NAMALWA (cell line): ENCODE data around the gene ZNF763.
"Not testable (repeated sequence)": the region's sequence is repeated elsewhere in the genome, so short reads cannot be mapped to it uniquely, and the experiment has no call there.

ENCODE experiments used
- DNase-seq: peaks from one replicate; pipeline ENCODE4 v3.0.0-alpha.2; 2015; ENCODE audit warnings: low spot score

Gene ZNF763

GRCh38 chr19:11964858-11965645 is at the start of gene ZNF763:
ZNF763 (plus strand) TSS chr19:11965040; CDS start chr19:11965209, 169 bp downstream.
- peak; percentile 95 for DNase-seq

DNA sequence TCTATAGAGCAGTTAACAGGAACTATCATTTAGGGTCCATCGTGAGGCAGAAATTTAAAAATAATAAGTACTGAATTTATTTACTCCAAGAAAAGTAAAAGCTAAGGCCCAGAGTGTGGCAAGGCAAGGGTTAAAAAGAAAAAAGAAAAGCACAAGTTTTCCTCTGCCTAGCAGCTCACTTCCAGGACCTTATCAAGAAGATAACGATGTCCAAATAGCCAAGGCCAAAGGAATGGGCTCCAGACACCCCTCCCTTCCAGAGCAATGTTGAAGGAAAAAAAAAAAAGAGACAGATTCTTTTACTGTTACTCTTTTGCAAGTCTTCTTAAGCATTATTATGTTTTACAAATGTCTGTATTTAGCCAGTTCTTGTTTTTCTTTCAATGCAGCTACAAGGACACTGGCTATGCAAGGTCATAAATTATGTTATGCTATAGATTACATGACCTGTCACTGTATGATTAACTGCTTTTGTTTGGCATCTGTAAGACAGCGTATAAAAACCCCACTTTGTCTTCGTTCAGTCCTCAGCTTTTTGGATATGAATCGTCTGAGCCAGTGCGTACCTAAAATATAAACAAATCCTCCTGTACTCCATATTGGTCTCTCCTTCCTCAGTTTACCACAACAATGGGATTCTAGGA is 42.9 kb upstream of the ZNF763 start:
- no peak for DNase-seq

DNA sequence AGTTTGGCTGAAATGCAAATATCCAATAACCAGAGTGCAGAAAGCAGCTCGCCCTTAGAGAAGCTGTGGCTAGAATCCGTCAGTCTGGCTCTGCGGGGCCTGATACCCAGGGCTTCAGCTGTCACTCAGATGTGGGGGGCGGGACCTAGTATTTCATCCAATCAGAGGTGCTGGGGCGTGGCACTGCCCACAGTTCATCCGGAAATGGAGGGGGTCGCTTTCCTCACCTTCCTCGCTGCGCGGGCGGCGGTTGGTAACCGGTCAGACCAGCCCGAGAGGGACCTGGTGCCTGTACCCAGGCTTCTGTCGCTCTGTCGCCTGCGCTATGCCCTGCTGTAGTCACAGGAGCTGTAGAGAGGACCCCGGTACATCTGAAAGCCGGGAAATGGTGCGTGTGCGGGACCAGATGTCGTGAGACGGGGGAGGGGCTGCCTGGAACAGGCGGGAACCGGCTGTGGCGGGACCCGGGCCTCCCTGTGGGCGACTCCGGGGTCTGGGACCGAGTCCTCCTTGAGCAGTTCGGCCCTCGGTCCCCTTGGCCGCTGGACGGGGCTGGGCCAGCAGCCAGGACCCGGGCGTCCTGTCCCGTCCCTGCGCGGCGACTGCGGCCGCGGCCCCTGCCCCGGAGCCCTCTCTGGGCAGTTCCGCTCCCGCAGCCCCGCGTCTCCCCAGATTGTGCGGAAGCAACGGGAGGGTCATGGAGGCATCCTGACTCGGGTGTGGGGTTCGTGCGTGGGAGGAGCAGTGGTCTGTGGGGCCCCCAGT is 39.8 kb upstream of the ZNF763 start, which contains the start of gene ZNF700:
Gene ZNF700, plus strand, starts transcription at position 222 of the 765 bp plus-strand sequence. Its CDS starts 104 bp downstream, at position 326.
- peak; percentile 98 for DNase-seq

- DNase-seq = not testable (repeated sequence)
Observed at GRCh38 chr19:11925651-11926187, 39.1 kb upstream of the ZNF763 start.

DNA sequence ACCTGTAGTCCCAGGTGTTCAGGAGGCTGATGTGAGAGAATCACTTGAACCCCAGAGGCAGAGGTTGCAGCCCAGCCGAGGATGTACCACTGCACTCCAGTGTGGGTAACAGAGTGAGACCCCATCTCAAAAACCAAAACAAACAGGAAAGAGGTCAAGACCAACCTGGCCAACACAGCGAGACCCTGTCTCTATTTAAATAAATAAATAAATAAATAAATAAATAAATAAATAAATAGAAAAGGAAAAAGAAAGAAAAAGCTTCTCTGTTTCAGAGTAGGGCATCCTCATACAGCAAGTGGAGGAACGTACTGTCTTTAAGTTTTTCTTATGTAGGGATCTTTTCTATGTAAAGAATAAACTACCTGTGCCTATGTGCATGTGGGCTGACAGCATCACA is 37.6 kb upstream of the ZNF763 start:
- DNase-seq = no peak

- no peak for DNase-seq
Observed at GRCh38 chr19:11931051-11931450, 33.8 kb upstream of the ZNF763 start.

- DNase-seq = no peak
Observed at GRCh38 chr19:11931513-11931912, 33.3 kb upstream of the ZNF763 start.

- not testable (repeated sequence) for DNase-seq
Observed at GRCh38 chr19:11935829-11936228, 29.0 kb upstream of the ZNF763 start.

GRCh38 chr19:11938383-11938782 is 26.5 kb upstream of the ZNF763 start:
- not testable (repeated sequence) for DNase-seq

DNA sequence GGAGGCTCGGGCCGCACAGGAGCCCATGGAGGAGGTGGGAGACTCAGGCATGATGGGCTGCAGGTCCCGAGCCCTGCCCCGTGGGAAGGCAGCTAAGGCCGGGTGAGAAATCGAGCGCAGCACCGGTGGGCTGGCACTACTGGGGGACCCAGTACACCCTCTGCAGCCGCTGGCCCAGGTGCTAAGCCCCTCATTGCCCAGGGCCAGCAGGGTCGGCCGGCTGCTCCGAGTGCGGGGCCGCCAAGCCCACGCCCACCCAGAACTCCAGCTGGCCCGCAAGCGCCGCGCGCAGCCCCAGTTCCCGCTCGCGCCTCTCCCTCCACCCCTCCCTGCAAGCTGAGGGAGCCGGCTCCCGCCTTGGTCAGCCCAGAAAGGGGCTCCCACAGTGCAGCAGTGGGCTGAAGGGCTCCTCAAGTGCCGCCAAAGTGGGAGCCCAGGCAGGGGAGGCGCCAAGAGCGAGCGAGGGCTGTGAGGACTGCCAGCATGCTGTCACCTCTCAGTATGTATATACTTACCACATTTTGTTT is 23.4 kb upstream of the ZNF763 start:
- DNase-seq = not testable (repeated sequence)

- no peak for DNase-seq
Observed at GRCh38 chr19:11942008-11942842, 22.6 kb upstream of the ZNF763 start.

GRCh38 chr19:11942843-11943108 is 22.1 kb upstream of the ZNF763 start:
- DNase-seq = no peak

DNA sequence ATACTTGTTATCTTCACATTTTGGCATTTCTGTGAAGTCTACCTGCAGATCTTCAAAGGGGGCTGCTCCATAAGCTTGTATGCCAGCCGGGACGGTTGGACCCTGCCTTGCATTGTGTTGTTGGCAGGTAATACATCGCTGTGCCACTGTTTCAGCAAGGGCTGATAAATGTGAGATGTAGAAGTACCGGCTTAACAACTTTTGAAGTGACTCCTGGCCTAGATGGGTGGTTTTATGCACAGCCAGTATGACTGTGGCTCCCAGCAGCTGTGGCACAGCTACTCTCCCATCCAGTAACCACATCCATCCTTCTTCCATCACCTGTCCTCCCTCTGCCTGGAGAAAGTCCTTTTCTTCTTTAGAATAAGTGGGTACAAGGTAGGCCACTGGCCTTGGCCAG is 20.2 kb upstream of the ZNF763 start:
- no peak for DNase-seq

DNA sequence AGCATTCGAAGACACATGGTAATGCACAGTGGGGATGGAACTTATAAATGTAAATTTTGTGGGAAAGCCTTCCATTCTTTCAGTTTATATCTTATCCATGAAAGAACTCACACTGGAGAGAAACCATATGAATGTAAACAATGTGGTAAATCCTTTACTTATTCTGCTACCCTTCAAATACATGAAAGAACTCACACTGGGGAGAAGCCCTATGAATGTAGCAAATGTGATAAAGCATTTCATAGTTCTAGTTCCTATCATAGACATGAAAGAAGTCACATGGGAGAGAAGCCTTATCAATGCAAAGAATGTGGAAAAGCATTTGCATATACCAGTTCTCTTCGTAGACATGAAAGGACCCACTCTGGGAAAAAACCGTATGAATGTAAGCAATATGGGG is 16.2 kb upstream of the ZNF763 start:
- DNase-seq = peak; percentile 14

DNA sequence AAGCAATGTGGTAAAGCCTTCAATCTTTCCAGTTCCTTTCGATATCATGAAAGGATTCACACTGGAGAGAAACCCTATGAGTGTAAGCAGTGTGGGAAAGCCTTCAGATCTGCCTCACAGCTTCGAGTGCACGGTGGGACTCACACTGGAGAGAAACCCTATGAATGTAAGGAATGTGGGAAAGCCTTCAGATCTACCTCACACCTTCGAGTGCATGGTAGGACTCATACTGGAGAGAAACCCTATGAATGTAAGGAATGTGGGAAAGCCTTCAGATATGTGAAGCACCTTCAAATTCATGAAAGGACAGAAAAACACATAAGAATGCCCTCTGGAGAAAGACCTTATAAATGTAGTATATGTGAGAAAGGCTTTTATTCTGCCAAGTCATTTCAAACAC is 15.6 kb upstream of the ZNF763 start:
- peak; percentile 16 for DNase-seq

- not testable (repeated sequence) for DNase-seq
Observed at GRCh38 chr19:11949614-11950080, 15.2 kb upstream of the ZNF763 start.

GRCh38 chr19:11950312-11950711 is 14.5 kb upstream of the ZNF763 start:
- DNase-seq = no peak

- peak; percentile 83 for DNase-seq
Observed at GRCh38 chr19:11963566-11964355, 1.1 kb upstream of the ZNF763 start.

- DNase-seq = no peak
Observed at GRCh38 chr19:11964496-11964857, 363 bp upstream of the ZNF763 start.

- no peak for DNase-seq
Observed at GRCh38 chr19:11970174-11970573, 5.3 kb downstream of the ZNF763 start.

DNA sequence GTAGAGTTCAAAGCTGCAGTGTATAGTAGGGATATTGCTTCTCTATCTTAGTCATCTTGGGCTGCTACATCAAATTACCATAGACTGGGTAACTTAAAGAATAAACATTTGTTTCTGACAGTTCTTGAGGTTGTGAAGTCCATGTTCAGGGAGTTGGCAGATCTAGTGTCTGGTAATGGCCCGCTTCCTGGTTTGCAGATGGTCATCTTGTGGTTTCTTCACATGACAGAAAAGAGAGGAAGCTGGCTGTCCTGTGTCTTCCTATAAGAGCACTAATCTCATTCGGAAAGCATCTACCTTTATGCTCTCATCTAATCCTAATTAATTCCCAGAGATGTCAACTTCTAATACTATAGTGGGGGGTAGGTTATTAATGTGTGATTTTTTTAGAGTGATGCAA is 6.2 kb downstream of the ZNF763 start:
- no peak for DNase-seq
